ENCODE results near the gene CYP26A1. TPM values are rescaled to one million over a fixed set of nuclear protein-coding genes. Genes with fewer than 3 reads are reported as not detected.

CYP26A1 gene
- total and polyA plus RNA-seq, 2 experiments from 2014 or later, result 1.2 to 1.8 TPM

DNA sequence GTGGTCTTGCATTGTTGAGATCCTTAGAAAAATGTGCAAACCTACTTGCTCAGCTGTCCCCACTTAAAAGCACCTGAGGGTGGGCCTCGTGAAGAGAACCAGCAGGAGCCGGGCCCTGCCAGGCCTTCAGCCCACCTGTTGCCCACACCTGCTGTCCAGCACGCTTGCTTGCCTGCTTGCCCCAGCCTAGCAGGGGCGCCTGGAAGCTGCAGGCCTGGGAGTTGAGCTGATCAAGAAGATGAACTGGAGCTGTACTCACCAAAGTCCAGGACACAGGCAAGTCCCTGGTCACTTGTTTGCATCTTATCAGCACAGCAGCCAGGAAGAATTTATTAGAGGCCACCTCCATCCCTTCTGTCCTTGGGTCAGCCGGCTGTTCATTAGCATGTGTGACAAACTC lies 23.2 kb downstream of the CYP26A1 start:
- no peaks in the 10 kb centered on the region for H4K20me1 ChIP-seq (replicated peaks; ENCODE audit: insufficient read depth)
- H3K27me3 ChIP-seq (ENCODE audit: insufficient read depth), result no peaks in the 10 kb centered on the region
- no peaks in the 10 kb centered on the region for H3K79me2 ChIP-seq (replicated peaks; ENCODE audit: insufficient read depth)
- H3K27ac ChIP-seq (ENCODE audit: low read depth), result no peak overlapping the region
- Mint-ChIP-seq H3K4me3 (no peak overlapping the region), H3K27ac (no peak overlapping the region), H3K4me1 (no peaks in the 10 kb centered on the region; the same call in 1 of the 3 replicates), H3K27me3 (ENCODE audit: insufficient read depth, low read depth, poor library complexity) (peaks cover 8% of the 10 kb centered on the region), H3K9me3 (peaks cover 6% of the 10 kb centered on the region; the same call in 2 of the 3 replicates), H3K36me3 (ENCODE audit: low read depth) (no peaks in the 10 kb centered on the region)
- no peak for ATAC-seq
- no peaks in the 10 kb centered on the region for H3K4me1 ChIP-seq (ENCODE audit: insufficient read depth)
- no peaks in the 10 kb centered on the region for H3K36me3 ChIP-seq (ENCODE audit: insufficient read depth)
- H2AFZ ChIP-seq, result peak overlapping the region; percentile 85
- TF ChIP-seq, protein P1, sequence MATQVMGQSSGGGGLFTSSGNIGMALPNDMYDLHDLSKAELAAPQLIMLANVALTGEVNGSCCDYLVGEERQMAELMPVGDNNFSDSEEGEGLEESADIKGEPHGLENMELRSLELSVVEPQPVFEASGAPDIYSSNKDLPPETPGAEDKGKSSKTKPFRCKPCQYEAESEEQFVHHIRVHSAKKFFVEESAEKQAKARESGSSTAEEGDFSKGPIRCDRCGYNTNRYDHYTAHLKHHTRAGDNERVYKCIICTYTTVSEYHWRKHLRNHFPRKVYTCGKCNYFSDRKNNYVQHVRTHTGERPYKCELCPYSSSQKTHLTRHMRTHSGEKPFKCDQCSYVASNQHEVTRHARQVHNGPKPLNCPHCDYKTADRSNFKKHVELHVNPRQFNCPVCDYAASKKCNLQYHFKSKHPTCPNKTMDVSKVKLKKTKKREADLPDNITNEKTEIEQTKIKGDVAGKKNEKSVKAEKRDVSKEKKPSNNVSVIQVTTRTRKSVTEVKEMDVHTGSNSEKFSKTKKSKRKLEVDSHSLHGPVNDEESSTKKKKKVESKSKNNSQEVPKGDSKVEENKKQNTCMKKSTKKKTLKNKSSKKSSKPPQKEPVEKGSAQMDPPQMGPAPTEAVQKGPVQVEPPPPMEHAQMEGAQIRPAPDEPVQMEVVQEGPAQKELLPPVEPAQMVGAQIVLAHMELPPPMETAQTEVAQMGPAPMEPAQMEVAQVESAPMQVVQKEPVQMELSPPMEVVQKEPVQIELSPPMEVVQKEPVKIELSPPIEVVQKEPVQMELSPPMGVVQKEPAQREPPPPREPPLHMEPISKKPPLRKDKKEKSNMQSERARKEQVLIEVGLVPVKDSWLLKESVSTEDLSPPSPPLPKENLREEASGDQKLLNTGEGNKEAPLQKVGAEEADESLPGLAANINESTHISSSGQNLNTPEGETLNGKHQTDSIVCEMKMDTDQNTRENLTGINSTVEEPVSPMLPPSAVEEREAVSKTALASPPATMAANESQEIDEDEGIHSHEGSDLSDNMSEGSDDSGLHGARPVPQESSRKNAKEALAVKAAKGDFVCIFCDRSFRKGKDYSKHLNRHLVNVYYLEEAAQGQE (IDR thresholded peaks at IDR 0.05; ENCODE audit: unreplicated experiment), result no peak
- TF ChIP-seq STAT1 (IDR thresholded peaks at IDR 0.05; ENCODE audit: unreplicated experiment) (no peak), ZNF114 (CRISPR knock-in tag; IDR thresholded peaks at IDR 0.05) (no peak), ZNF331 (CRISPR knock-in tag; IDR thresholded peaks at IDR 0.05; ENCODE audit: low read depth) (no peak), EZH2 (IDR thresholded peaks at IDR 0.05; ENCODE audit: low read depth, unreplicated experiment) (no peak)
- TF ChIP-seq, protein P2, sequence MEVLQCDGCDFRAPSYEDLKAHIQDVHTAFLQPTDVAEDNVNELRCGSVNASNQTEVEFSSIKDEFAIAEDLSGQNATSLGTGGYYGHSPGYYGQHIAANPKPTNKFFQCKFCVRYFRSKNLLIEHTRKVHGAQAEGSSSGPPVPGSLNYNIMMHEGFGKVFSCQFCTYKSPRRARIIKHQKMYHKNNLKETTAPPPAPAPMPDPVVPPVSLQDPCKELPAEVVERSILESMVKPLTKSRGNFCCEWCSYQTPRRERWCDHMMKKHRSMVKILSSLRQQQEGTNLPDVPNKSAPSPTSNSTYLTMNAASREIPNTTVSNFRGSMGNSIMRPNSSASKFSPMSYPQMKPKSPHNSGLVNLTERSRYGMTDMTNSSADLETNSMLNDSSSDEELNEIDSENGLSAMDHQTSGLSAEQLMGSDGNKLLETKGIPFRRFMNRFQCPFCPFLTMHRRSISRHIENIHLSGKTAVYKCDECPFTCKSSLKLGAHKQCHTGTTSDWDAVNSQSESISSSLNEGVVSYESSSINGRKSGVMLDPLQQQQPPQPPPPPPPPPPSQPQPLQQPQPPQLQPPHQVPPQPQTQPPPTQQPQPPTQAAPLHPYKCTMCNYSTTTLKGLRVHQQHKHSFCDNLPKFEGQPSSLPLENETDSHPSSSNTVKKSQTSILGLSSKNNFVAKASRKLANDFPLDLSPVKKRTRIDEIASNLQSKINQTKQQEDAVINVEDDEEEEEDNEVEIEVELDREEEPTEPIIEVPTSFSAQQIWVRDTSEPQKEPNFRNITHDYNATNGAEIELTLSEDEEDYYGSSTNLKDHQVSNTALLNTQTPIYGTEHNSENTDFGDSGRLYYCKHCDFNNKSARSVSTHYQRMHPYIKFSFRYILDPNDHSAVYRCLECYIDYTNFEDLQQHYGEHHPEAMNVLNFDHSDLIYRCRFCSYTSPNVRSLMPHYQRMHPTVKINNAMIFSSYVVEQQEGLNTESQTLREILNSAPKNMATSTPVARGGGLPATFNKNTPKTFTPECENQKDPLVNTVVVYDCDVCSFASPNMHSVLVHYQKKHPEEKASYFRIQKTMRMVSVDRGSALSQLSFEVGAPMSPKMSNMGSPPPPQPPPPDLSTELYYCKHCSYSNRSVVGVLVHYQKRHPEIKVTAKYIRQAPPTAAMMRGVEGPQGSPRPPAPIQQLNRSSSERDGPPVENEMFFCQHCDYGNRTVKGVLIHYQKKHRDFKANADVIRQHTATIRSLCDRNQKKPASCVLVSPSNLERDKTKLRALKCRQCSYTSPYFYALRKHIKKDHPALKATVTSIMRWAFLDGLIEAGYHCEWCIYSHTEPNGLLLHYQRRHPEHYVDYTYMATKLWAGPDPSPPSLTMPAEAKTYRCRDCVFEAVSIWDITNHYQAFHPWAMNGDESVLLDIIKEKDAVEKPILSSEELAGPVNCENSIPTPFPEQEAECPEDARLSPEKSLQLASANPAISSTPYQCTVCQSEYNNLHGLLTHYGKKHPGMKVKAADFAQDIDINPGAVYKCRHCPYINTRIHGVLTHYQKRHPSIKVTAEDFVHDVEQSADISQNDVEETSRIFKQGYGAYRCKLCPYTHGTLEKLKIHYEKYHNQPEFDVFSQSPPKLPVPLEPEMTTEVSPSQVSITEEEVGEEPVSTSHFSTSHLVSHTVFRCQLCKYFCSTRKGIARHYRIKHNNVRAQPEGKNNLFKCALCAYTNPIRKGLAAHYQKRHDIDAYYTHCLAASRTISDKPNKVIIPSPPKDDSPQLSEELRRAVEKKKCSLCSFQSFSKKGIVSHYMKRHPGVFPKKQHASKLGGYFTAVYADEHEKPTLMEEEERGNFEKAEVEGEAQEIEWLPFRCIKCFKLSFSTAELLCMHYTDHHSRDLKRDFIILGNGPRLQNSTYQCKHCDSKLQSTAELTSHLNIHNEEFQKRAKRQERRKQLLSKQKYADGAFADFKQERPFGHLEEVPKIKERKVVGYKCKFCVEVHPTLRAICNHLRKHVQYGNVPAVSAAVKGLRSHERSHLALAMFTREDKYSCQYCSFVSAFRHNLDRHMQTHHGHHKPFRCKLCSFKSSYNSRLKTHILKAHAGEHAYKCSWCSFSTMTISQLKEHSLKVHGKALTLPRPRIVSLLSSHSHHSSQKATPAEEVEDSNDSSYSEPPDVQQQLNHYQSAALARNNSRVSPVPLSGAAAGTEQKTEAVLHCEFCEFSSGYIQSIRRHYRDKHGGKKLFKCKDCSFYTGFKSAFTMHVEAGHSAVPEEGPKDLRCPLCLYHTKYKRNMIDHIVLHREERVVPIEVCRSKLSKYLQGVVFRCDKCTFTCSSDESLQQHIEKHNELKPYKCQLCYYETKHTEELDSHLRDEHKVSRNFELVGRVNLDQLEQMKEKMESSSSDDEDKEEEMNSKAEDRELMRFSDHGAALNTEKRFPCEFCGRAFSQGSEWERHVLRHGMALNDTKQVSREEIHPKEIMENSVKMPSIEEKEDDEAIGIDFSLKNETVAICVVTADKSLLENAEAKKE (CRISPR knock-in tag; IDR thresholded peaks at IDR 0.05), result no peak
- TF ChIP-seq, protein P3, sequence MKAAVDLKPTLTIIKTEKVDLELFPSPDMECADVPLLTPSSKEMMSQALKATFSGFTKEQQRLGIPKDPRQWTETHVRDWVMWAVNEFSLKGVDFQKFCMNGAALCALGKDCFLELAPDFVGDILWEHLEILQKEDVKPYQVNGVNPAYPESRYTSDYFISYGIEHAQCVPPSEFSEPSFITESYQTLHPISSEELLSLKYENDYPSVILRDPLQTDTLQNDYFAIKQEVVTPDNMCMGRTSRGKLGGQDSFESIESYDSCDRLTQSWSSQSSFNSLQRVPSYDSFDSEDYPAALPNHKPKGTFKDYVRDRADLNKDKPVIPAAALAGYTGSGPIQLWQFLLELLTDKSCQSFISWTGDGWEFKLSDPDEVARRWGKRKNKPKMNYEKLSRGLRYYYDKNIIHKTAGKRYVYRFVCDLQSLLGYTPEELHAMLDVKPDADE (IDR thresholded peaks at IDR 0.05), result no peak
- H3K4me3 ChIP-seq, result no peak overlapping the region
- H3K4me2 ChIP-seq, result no peak overlapping the region
- H3K9me2 ChIP-seq (ENCODE audit: insufficient read depth), result no peaks in the 10 kb centered on the region
- H3F3A ChIP-seq (replicated peaks; ENCODE audit: low read depth), result no peaks in the 10 kb centered on the region
- DNase-seq (ENCODE audit: low spot score), result no peak

Measured in GM23338 (cell line).